Cortex of kidney (tissue), 1 donor: ENCODE data around the gene KCNMB2.

ENCODE experiments used
- DNase-seq: peaks from one replicate; lab custom pipeline; 2025; lab: John Stamatoyannopoulos, UW

The KCNMB2 gene

GRCh38 chr3:178868681-178869080 lies 332.4 kb downstream of the KCNMB2 start:
- no peak for DNase-seq

GRCh38 chr3:178870085-178870484 lies 333.8 kb downstream of the KCNMB2 start:
- no peak for DNase-seq

- DNase-seq: no peak
Observed at GRCh38 chr3:178875157-178875556, 338.9 kb downstream of the KCNMB2 start.

- no peak for DNase-seq
Observed at GRCh38 chr3:178875836-178876235, 339.6 kb downstream of the KCNMB2 start.

- no peak for DNase-seq
Observed at GRCh38 chr3:178880274-178880673, 344.0 kb downstream of the KCNMB2 start.
